GM23338 (cell line): ENCODE measurements around the gene PRPSAP2.

Experiments used
- CREB1 ChIP-seq: fragments of 250-450 bp; sonication (Bioruptor Pico); IDR thresholded peaks from 2 replicates; pipeline ENCODE4 v1.5.0; 2020; ENCODE audit warnings: low read depth, mild to moderate bottlenecking, moderate library complexity
- EZH2 ChIP-seq: fragments of 200-600 bp; sonication (generic); IDR thresholded peaks from one replicate; pipeline ENCODE4 v1.8.0; 2017; ENCODE audit warnings: antibody characterized with exemption, mild to moderate bottlenecking, low read depth; ENCODE audit not compliant: unreplicated experiment
- EZH2phosphoT487 ChIP-seq: fragments of 200-600 bp; sonication (generic); IDR thresholded peaks from one replicate; pipeline ENCODE4 v1.8.1; 2018; ENCODE audit warnings: antibody characterized with exemption; ENCODE audit not compliant: unreplicated experiment
- NANOG ChIP-seq: IDR thresholded peaks from 2 replicates; pipeline ENCODE4 v1.6.1; 2016; ENCODE audit warnings: antibody characterized with exemption, borderline replicate concordance
- POLR2AphosphoS5 ChIP-seq: IDR thresholded peaks from 2 replicates; pipeline ENCODE4 v1.6.1; 2016; ENCODE audit warnings: antibody characterized with exemption, low read depth
- STAT1 ChIP-seq: IDR thresholded peaks from one replicate; pipeline ENCODE4 v1.6.1; 2016; ENCODE audit warnings: antibody characterized with exemption; ENCODE audit not compliant: unreplicated experiment
- ZNF114 ChIP-seq: fragments of 250-450 bp; sonication (Bioruptor Pico); IDR thresholded peaks from 2 replicates; pipeline ENCODE4 v1.5.0; 2020; ENCODE audit warnings: mild to moderate bottlenecking, moderate library complexity
- ZNF331 ChIP-seq: fragments of 250-450 bp; sonication (Bioruptor Pico); IDR thresholded peaks from 2 replicates; pipeline ENCODE4 v1.5.0; 2020; ENCODE audit warnings: low read depth, mild to moderate bottlenecking, moderate library complexity
- TF ChIP-seq, protein P1 (sequence below), 2 experiments: fragments of 200-600 bp in 1 of 2; sonication (generic) in 1 of 2; conservative IDR thresholded peaks; 2 replicates each; pipeline versions ENCODE4 v1.5.1 to v1.6.1; 2016 to 2017; ENCODE audit warnings: antibody characterized with exemption in 2 of 2, low read depth in 2 of 2, mild to moderate bottlenecking in 2 of 2, moderate library complexity in 1 of 2
- TF ChIP-seq, protein P2 (sequence below): fragments of 250-450 bp; sonication (Bioruptor Pico); IDR thresholded peaks from 2 replicates; pipeline ENCODE4 v1.5.0; 2020; ENCODE audit warnings: mild to moderate bottlenecking, moderate library complexity
- TF ChIP-seq, protein P3 (sequence below): IDR thresholded peaks from one replicate; pipeline ENCODE4 v1.6.1; 2018; ENCODE audit warnings: antibody characterized with exemption; ENCODE audit not compliant: unreplicated experiment

DNA sequence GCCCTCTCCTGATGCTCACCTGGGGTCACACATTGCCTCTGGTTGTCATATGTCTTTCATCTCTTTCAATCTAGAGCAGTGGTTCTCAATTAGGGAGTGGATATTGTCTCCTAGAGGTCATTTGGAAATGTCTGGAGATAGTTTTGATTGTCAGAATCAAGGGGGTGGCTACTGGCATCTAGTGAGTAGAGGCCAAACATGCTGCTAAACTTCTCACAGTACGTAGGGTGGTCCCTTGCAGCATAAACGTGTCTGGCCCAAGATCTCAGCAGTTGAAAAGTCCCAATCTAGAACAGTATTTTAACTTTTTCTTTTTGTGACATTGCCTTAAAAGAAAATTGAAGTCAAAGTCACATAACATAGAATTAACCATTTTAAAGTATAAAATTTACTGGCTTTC lies 63.6 kb downstream of the PRPSAP2 start:
- TF ChIP-seq, protein P1, sequence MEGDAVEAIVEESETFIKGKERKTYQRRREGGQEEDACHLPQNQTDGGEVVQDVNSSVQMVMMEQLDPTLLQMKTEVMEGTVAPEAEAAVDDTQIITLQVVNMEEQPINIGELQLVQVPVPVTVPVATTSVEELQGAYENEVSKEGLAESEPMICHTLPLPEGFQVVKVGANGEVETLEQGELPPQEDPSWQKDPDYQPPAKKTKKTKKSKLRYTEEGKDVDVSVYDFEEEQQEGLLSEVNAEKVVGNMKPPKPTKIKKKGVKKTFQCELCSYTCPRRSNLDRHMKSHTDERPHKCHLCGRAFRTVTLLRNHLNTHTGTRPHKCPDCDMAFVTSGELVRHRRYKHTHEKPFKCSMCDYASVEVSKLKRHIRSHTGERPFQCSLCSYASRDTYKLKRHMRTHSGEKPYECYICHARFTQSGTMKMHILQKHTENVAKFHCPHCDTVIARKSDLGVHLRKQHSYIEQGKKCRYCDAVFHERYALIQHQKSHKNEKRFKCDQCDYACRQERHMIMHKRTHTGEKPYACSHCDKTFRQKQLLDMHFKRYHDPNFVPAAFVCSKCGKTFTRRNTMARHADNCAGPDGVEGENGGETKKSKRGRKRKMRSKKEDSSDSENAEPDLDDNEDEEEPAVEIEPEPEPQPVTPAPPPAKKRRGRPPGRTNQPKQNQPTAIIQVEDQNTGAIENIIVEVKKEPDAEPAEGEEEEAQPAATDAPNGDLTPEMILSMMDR (conservative IDR thresholded peaks at IDR 0.05; ENCODE audit: low read depth in 2 of 2): no peak
- TF ChIP-seq EZH2phosphoT487 (no peak), ZNF114 (CRISPR knock-in tag) (no peak), EZH2 (no peak), CREB1 (no peak), POLR2AphosphoS5 (no peak), STAT1 (no peak), ZNF331 (CRISPR knock-in tag) (no peak), NANOG (no peak)
- TF ChIP-seq, protein P2, sequence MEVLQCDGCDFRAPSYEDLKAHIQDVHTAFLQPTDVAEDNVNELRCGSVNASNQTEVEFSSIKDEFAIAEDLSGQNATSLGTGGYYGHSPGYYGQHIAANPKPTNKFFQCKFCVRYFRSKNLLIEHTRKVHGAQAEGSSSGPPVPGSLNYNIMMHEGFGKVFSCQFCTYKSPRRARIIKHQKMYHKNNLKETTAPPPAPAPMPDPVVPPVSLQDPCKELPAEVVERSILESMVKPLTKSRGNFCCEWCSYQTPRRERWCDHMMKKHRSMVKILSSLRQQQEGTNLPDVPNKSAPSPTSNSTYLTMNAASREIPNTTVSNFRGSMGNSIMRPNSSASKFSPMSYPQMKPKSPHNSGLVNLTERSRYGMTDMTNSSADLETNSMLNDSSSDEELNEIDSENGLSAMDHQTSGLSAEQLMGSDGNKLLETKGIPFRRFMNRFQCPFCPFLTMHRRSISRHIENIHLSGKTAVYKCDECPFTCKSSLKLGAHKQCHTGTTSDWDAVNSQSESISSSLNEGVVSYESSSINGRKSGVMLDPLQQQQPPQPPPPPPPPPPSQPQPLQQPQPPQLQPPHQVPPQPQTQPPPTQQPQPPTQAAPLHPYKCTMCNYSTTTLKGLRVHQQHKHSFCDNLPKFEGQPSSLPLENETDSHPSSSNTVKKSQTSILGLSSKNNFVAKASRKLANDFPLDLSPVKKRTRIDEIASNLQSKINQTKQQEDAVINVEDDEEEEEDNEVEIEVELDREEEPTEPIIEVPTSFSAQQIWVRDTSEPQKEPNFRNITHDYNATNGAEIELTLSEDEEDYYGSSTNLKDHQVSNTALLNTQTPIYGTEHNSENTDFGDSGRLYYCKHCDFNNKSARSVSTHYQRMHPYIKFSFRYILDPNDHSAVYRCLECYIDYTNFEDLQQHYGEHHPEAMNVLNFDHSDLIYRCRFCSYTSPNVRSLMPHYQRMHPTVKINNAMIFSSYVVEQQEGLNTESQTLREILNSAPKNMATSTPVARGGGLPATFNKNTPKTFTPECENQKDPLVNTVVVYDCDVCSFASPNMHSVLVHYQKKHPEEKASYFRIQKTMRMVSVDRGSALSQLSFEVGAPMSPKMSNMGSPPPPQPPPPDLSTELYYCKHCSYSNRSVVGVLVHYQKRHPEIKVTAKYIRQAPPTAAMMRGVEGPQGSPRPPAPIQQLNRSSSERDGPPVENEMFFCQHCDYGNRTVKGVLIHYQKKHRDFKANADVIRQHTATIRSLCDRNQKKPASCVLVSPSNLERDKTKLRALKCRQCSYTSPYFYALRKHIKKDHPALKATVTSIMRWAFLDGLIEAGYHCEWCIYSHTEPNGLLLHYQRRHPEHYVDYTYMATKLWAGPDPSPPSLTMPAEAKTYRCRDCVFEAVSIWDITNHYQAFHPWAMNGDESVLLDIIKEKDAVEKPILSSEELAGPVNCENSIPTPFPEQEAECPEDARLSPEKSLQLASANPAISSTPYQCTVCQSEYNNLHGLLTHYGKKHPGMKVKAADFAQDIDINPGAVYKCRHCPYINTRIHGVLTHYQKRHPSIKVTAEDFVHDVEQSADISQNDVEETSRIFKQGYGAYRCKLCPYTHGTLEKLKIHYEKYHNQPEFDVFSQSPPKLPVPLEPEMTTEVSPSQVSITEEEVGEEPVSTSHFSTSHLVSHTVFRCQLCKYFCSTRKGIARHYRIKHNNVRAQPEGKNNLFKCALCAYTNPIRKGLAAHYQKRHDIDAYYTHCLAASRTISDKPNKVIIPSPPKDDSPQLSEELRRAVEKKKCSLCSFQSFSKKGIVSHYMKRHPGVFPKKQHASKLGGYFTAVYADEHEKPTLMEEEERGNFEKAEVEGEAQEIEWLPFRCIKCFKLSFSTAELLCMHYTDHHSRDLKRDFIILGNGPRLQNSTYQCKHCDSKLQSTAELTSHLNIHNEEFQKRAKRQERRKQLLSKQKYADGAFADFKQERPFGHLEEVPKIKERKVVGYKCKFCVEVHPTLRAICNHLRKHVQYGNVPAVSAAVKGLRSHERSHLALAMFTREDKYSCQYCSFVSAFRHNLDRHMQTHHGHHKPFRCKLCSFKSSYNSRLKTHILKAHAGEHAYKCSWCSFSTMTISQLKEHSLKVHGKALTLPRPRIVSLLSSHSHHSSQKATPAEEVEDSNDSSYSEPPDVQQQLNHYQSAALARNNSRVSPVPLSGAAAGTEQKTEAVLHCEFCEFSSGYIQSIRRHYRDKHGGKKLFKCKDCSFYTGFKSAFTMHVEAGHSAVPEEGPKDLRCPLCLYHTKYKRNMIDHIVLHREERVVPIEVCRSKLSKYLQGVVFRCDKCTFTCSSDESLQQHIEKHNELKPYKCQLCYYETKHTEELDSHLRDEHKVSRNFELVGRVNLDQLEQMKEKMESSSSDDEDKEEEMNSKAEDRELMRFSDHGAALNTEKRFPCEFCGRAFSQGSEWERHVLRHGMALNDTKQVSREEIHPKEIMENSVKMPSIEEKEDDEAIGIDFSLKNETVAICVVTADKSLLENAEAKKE: no peak
- TF ChIP-seq, protein P3, sequence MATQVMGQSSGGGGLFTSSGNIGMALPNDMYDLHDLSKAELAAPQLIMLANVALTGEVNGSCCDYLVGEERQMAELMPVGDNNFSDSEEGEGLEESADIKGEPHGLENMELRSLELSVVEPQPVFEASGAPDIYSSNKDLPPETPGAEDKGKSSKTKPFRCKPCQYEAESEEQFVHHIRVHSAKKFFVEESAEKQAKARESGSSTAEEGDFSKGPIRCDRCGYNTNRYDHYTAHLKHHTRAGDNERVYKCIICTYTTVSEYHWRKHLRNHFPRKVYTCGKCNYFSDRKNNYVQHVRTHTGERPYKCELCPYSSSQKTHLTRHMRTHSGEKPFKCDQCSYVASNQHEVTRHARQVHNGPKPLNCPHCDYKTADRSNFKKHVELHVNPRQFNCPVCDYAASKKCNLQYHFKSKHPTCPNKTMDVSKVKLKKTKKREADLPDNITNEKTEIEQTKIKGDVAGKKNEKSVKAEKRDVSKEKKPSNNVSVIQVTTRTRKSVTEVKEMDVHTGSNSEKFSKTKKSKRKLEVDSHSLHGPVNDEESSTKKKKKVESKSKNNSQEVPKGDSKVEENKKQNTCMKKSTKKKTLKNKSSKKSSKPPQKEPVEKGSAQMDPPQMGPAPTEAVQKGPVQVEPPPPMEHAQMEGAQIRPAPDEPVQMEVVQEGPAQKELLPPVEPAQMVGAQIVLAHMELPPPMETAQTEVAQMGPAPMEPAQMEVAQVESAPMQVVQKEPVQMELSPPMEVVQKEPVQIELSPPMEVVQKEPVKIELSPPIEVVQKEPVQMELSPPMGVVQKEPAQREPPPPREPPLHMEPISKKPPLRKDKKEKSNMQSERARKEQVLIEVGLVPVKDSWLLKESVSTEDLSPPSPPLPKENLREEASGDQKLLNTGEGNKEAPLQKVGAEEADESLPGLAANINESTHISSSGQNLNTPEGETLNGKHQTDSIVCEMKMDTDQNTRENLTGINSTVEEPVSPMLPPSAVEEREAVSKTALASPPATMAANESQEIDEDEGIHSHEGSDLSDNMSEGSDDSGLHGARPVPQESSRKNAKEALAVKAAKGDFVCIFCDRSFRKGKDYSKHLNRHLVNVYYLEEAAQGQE: no peak
